ENCODE results near the gene DZANK1.

The DZANK1 gene

GRCh38 chr20:18477218-18477617, 10.4 kb upstream of the DZANK1 start:
- no peak for TF ChIP-seq CTCF (IDR thresholded peaks at IDR 0.05)
- H3K4me3 ChIP-seq (ENCODE audit: low read depth in 1 of 2, low read length in 1 of 2) = no peak overlapping the region
- H3K36me3 ChIP-seq = peaks cover 70% of the 10 kb centered on the region
- H3K27me3 ChIP-seq = no peaks in the 10 kb centered on the region
- no peak overlapping the region for H3K27ac ChIP-seq
- no peaks in the 10 kb centered on the region for H3K4me1 ChIP-seq (ENCODE audit: control insufficient read depth in 1 of 2, insufficient read depth in 1 of 2, low read depth in 1 of 2, low read length in 1 of 2)
- H3K9me3 ChIP-seq = no peaks in the 10 kb centered on the region

GRCh38 chr20:18466574-18466893, 296 bp downstream of the DZANK1 start:
- Histone ChIP-seq H3K9me3 (no peaks in the 10 kb centered on the region), H3K27ac (peak overlapping the region; percentile 85), H3K27me3 (no peaks in the 10 kb centered on the region), H3K36me3 (peaks cover 9% of the 10 kb centered on the region), H3K4me1 (ENCODE audit: control insufficient read depth in 1 of 2, insufficient read depth in 1 of 2, low read depth in 1 of 2, low read length in 1 of 2) (peaks cover 6 to 17% of the 10 kb centered on the region in 2 experiments), H3K4me3 (ENCODE audit: low read depth in 1 of 2, low read length in 1 of 2) (peak overlapping the region; percentile 75 to 79)
- TF ChIP-seq CTCF (IDR thresholded peaks at IDR 0.05) = no peak

- Histone ChIP-seq H3K36me3 (peaks cover under 1% of the 10 kb centered on the region), H3K4me3 (ENCODE audit: low read depth in 1 of 2, low read length in 1 of 2) (no peak overlapping the region), H3K4me1 (ENCODE audit: control insufficient read depth in 1 of 2, insufficient read depth in 1 of 2, low read depth in 1 of 2, low read length in 1 of 2) (peaks cover 6 to 17% of the 10 kb centered on the region in 2 experiments), H3K27me3 (no peaks in the 10 kb centered on the region), H3K9me3 (no peaks in the 10 kb centered on the region), H3K27ac (no peak overlapping the region)
- TF ChIP-seq CTCF (IDR thresholded peaks at IDR 0.05) = no peak
These were observed 1.2 kb downstream of the DZANK1 start for GRCh38 chr20:18465536-18466200.

- Histone ChIP-seq H3K4me3 (ENCODE audit: low read depth in 1 of 2, low read length in 1 of 2) (no peak overlapping the region), H3K27ac (no peak overlapping the region), H3K4me1 (ENCODE audit: control insufficient read depth in 1 of 2, insufficient read depth in 1 of 2, low read depth in 1 of 2, low read length in 1 of 2) (no peaks in the 10 kb centered on the region), H3K27me3 (no peaks in the 10 kb centered on the region), H3K9me3 (no peaks in the 10 kb centered on the region), H3K36me3 (no peaks in the 10 kb centered on the region)
- TF ChIP-seq CTCF (IDR thresholded peaks at IDR 0.05) = no peak
These were observed 10.2 kb downstream of the DZANK1 start for GRCh38 chr20:18456600-18456999.

- H3K27ac ChIP-seq = no peak overlapping the region
- no peaks in the 10 kb centered on the region for H3K9me3 ChIP-seq
- H3K27me3 ChIP-seq = no peaks in the 10 kb centered on the region
- no peak for TF ChIP-seq CTCF (IDR thresholded peaks at IDR 0.05)
- no peaks in the 10 kb centered on the region for H3K4me1 ChIP-seq (ENCODE audit: control insufficient read depth in 1 of 2, insufficient read depth in 1 of 2, low read depth in 1 of 2, low read length in 1 of 2)
- no peak overlapping the region for H3K4me3 ChIP-seq (ENCODE audit: low read depth in 1 of 2, low read length in 1 of 2)
- H3K36me3 ChIP-seq = no peaks in the 10 kb centered on the region
These were observed 22.9 kb downstream of the DZANK1 start for GRCh38 chr20:18443886-18444285.

Measured in neutrophil (primary cell).